ENCODE data around the gene ABCC3.

- TF ChIP-seq CTCF (IDR thresholded peaks at IDR 0.05 in 2 of 3, conservative IDR thresholded peaks at IDR 0.05 in 1 of 3; ENCODE audit: borderline replicate concordance in 1 of 3, insufficient read depth in 1 of 3, low read depth in 2 of 3, low read length in 2 of 3) (no peak), EZH2phosphoT487 (IDR thresholded peaks at IDR 0.05; ENCODE audit: borderline replicate concordance) (no peak), POLR2A (IDR thresholded peaks at IDR 0.05; ENCODE audit: borderline replicate concordance, extremely low read depth, insufficient read depth, insufficient read length) (no peak)
Measured at GRCh38 chr17:50609380-50610074, 25.2 kb upstream of the ABCC3 start.
